Ovary (tissue), 3 donors: ENCODE results near the gene SCN4B.

ENCODE experiments used
- CTCF ChIP-seq, 3 donors: fragments of 450-650 bp in 2 of 3; fragments of 200-600 bp in 1 of 3; IDR thresholded peaks; one replicate each; pipeline versions ENCODE4 v1.5.1 to v1.8.0; 2016 to 2022; ENCODE audit warnings: antibody characterized with exemption in 3 of 3, mild to moderate bottlenecking in 1 of 3
- EP300 ChIP-seq: sonication (generic); formaldehyde crosslinking; IDR thresholded peaks from one replicate; pipeline ENCODE4 v1.6.1; 2017; ENCODE audit warnings: antibody characterized with exemption
- POLR2A ChIP-seq: fragments of 450-650 bp; IDR thresholded peaks from one replicate; pipeline ENCODE4 v1.6.1; 2017; ENCODE audit warnings: antibody characterized with exemption, mild to moderate bottlenecking, moderate library complexity
- donor health status: DM: no; HTN: no; CAD: no.

GRCh38 chr11:118111019-118111743 lies 41.4 kb downstream of the SCN4B start:
- no peak for TF ChIP-seq CTCF (IDR thresholded peaks at IDR 0.05)
- no peak for TF ChIP-seq POLR2A
- no peak for TF ChIP-seq EP300
